ENCODE results near the gene DMAC2. TPM values are rescaled to one million over a fixed set of nuclear protein-coding genes. Genes with fewer than 3 reads are reported as not detected.
"Not testable (repeated sequence)": the region's sequence is repeated elsewhere in the genome, so short reads cannot be mapped to it uniquely, and the experiment has no call there.

DMAC2 gene
- total RNA-seq, 1 donor from 2014 or later = 45.0 TPM

DNA sequence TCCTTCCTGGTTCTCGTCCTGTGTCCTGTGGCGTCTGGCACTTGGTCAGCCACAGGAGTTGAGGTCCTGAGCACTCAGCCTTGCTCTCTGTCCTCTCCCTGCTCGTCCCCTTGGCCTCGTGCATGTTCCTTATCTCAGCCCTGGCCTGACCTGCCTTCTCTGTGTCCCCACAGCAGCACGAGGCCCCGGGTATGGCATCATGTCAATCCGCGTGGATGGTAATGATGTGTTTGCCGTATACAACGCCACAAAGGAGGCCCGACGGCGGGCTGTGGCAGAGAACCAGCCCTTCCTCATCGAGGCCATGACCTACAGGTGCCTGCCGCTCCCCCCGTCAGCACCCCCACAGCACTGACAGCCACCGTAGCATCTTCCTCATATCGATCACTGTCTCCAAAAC is 17.3 kb downstream of the DMAC2 start:
- DNase-seq (ENCODE audit: low spot score) = no peak

DNA sequence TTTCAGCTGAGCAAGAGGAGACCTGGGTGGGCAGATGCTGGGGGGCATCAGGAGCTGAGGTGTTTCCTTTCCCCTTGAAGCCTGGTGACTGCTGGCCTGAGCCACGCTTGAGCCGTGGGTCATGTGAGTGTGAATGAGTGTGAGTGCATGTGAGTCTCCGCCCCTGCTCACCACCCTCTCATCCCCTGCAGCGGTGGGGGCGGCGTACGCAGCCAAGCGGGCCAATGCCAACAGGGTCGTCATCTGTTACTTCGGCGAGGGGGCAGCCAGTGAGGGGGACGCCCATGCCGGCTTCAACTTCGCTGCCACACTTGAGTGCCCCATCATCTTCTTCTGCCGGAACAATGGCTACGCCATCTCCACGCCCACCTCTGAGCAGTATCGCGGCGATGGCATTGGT is 17.7 kb downstream of the DMAC2 start:
- DNase-seq (ENCODE audit: low spot score) = no peak

DNA sequence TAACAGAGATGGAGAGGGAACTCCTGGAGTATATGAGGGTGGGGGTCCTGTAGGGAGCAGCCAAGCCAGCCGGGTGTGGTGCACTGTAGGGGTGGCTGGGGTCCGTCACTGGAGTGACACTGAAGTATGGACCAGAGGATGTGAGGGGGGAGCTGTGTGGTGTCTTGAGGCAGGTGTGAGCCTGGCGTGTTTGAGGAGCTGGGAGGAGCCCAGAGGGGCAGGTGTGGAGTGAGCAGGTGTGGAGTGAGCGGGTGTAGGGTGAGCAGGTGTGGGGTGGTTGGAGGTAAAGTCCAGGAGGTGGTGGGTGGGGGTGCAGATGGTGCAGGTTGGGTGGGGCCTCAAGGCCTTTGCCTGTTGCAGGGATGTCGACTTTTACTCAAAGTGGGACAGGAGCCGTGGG is 18.4 kb downstream of the DMAC2 start:
- no peak for DNase-seq (ENCODE audit: low spot score)

DNA sequence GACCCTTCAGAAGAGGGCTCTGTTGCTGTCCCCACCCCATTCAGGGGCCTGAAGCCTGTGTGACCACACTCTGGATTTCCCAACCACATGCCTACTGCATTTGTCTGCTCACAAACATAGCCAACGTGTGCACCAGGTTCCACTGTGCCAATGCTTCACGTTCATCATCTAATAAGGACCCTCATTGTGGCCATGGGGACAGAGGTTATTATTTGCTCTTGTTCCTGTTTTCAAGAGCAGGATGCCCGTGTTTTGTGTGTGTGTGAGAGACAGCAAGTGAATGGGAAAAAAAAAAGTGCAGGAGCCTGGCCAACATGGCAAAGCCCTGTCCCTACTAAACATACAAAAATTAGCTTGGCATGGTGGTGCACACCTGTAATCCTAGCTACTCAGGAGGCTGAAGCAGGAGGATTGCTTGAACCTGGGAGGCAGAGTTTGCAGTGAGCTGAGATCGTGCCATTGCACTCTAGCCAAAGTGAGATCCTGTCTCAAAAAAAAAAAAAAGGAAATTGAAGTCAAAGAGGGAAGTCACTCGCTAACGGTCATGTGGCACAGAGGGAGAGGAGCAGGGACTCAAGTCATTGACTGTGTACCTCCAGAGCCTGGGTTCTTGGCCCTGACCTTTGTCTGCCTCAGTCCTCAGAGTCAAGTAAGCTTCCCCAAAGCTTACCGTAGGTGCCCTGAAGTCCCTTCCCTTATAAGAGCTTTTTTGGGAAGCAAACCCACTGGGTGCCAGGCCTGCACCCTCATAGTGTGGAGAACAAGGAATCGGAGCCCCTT is 19.4 kb downstream of the DMAC2 start:
- DNase-seq (ENCODE audit: low spot score) = no peak

DNA sequence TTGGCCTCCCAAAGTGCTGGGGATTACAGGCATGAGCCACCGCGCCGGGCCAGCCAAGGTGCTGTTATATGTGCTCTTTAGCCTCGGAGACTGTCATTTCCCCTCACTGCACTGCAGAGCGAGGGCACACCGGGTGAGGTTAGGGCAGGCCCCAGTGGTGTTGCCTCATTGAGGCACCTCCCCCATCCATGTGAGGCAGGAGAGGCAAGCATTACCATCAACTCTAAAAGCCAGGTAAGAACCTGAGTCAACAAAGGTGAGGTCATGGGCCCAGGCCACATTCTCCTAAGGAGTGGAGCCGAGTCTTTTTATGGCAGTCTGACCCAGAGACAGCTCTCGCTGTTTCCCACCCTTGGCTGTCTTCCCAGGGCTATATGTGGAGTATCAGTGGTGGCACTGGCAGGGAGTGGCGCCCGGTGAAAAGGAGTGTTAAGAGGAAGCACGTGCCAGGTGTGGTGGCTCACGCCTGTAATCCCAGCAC is 23.5 kb downstream of the DMAC2 start:
- no peak for DNase-seq (ENCODE audit: low spot score)

DNA sequence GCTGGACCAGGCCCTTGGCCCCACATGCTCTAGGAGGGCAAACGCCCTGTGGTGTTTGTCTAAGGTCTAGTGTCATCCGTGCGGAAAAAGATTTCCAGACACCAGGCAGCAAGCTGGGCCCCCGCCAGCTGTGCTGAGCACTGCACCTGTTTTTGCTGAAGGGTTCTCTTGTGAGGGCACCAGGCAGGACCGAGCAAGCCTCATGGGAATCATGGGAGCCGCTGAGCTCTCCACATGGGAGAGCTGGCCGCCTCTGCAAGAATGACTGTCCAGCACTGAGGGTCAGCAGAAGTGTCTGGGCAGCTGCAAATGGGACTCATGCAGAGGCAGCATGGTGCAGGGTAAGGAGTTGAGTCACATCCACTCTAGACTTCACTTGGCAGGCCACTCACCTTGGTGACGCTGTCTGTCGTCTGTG is 24.5 kb downstream of the DMAC2 start:
- no peak for DNase-seq (ENCODE audit: low spot score)

DNA sequence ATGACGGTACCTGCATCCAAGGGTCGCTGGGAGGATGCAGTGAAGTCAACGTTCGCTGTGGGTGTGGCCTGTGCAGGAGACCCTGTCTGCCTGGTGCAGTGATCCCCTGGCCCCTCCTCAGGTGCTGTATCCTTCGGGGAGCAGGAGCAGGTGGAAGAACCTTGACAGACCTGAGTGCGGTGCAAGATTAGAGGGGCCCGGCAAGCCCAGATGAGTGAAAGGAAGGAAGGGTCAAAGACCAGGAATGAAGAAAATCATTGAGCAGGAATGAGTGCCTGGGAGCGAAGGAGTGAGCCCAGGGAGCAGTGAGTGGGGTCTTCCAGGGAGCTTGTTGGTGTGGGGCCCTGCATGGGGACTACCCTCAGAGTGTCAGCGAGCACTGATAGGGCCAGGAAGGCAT is 25.3 kb downstream of the DMAC2 start:
- no peak for DNase-seq (ENCODE audit: low spot score)

DNA sequence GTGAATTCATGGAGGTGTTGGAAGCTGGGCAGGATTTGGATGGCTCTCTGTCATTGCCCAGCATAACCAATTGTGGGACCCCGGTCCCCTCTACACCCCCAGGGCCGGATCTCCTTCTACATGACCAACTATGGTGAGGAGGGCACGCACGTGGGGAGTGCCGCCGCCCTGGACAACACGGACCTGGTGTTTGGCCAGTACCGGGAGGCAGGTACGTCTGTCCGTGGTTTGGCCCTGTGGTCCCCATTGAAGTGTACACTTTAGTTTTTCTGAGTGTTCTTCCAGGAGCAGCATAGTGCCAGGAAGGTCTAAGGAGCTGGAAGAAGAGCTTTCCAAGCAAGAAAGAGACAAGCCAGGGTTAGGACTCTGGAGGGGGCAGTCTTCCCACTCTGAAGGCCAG is 25.8 kb downstream of the DMAC2 start:
- no peak for DNase-seq (ENCODE audit: low spot score)

DNA sequence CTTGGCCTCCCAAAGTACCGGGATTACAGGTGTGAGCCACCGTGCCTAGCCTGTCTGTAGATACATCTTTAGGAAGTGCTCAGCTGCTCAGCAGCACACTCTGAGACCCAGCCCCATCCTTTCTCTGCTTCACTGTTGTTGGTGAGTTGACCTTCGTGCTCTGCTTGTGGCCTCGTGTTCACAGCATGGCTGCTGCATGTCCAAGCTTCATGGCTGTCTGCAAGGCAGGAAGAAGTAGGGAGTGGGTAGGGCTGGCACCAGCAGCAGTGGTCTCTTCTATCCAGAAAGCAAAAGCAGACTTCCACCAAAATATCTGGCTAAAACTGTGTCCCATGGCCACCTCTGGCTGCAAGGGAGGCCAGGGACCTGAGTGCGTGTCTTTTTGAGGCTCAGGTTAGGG is 26.8 kb downstream of the DMAC2 start:
- DNase-seq (ENCODE audit: low spot score) = no peak

DNA sequence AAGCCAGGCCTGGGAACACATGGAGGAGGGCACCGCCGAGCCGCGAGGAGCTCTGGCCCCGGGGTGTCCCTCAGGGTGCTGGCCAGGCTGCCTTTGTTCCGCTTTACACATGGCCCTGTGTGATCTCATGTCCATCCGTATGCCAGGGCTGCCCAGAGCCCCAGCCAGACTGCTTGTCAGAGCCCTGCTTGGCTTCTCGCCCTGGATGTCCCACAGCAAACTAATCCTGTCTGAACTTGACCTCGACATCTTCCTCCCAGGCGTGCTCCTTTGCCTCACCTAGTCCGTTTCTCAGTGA is 27.8 kb downstream of the DMAC2 start:
- DNase-seq (ENCODE audit: low spot score) = no peak

DNA sequence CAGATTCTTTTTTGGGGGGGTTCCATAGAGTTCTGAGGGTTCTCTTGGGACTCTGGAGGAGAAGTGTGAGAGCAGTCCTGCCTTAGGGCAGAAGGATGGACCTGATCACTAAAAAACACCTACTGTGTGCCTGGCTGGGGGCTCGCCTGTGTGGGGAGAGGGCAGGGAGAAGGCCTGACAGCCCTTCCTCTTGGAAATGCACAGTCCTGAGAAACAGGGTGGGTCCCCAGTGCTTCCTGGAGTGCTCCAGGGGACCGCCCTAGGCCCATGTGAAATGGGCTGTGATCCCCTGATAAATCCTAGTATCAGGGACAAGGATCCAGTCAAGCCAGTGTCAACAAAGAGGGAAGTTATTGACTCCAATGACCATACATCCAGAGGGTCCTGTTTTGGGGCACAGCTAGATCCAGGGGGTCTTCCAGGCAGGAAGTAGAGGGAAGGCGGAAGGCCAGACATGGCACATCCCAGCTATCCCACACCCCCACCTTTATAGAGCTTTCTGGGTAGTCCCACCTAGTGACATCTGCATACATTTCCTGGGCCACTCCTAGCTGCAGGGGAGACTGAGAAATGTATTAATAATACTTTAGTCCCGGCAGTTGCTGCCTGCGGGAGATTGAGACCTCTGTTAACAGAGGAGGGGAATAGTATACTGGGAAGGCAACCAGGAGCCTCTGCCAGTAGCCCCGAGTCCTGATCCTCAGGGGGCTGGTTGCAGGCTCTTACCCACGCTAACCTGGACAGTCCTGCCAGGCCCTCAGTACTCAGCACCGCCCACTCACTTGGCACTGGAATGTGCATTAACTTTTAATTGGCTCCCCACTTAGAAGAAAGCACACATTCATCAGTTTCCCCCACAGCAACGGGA is 28.4 kb downstream of the DMAC2 start:
- DNase-seq (ENCODE audit: low spot score) = no peak

DNA sequence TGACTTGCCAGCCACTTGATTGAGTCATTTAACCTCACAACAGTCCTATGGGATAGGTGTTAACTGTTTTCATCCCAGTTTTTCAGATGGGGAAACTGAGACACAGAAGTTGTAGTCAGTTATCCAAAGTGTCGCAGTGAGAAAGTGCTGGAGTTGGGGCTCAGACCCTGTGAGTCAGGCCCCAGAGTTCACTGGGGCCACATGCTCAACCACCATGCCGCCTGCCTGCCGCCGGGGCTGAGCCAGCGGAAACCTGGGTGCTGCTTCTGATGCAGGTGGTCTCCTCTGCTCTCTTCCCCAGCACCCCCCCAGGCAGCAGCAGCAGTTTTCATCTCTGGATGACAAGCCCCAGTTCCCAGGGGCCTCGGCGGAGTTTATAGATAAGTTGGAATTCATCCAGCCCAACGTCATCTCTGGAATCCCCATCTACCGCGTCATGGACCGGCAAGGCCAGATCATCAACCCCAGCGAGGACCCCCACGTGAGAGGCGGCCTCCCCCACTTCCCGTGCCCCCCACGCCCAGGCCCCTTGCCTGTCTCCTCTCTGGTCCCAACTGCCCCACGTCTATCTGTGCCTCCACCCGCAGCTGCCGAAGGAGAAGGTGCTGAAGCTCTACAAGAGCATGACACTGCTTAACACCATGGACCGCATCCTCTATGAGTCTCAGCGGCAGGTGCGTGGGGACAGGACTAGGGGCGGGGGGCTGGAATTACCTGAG is 29.2 kb downstream of the DMAC2 start:
- DNase-seq (ENCODE audit: low spot score) = no peak

DNA sequence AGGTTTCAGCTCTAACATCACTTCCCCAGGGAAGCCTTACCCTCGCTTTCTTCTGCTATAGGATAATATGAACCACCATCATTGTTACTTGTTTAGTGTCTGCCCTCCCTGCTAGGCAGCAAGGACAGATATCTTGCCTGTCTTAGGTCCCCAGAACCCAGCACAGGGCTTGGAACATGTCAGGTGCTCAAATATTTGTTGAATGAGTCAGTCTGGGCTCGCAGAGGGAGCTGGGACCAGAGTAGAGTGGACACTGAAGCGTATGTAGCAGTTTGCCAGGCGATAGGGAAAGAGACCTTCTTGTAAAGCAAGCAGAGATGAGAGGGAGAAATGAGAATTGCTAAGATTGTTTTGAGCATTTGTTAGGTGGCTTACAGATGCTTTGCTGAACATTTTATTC is 30.4 kb downstream of the DMAC2 start:
- peak; percentile 63 for DNase-seq (ENCODE audit: low spot score)

DNA sequence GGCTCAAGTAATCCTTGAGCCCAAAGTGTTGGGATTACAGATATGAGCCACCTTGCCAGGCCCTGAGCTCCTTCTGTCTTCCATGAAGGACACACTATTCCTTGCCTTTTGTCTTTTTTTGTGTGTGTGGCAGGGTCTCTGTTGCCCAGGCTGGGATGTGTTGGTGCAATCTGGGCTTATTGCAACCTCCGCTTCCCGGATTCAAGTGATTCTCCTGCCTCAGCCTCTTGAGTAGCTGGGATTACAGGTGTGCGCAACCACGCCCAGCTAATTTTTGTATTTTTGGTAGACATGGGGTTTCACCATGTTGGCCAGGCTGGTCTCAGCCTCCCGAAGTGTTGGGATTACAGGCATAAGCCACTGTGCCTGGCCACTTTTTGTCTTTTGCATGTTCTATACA is 30.9 kb downstream of the DMAC2 start:
- DNase-seq (ENCODE audit: low spot score) = not testable (repeated sequence)

DNA sequence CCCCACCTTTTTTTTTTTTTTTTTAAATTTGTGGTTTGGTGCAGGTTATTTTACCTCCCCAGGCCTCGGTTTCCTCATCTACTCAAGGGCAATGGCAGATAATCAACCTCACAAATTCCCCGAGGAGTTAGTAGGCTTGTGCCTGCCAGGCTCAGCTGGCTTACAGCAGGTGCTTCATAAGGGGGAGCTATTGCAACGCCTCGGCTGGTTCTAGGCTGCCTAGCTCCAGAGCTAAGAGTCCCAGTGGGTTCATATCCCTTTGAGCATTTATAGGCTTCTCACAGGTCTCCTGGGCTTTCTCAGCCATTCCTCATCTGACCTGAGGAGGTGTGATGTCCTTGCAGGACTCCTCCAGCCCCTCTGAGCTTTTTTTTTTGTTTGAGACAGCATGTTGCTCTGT is 31.5 kb downstream of the DMAC2 start:
- no peak for DNase-seq (ENCODE audit: low spot score)

DNA sequence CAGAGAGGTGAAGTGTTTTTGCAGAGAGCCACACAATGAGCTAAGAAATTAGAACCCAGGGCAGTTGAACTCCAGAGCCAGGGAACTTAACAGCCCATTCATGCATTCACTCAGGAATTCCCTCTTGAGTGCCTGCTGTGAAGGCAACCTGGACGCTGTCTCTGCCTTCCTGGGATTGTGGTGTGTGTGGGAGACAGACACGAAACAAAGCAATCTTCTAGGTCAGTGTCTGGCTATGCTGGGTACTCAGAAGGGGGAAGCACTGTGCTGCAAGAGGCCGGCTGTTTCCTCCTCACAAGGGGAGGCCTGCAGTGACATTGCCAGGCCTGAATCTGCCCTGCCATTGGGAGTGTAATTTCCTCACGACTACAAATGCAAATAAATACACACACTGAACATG is 32.4 kb downstream of the DMAC2 start:
- no peak for DNase-seq (ENCODE audit: low spot score)

DNA sequence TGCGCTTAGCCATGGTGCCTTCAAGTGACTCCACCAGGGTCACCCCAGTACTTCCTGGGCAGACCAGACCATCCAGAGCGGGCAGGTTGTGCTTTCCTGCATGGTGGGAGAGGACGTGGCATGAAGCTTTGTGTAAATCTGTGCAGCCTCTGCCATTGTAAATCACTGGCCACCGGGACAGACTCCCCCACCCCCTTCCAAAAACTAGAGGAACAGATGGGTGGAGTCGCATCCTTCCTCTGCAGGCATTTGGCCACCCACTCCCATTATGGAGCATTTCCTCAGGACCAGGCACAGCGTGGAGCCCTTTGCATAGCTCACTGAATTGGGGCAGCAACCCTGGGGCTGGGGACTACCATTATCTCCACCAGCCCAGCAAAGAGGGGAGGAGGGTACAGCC is 33.9 kb downstream of the DMAC2 start:
- DNase-seq (ENCODE audit: low spot score) = no peak

DNA sequence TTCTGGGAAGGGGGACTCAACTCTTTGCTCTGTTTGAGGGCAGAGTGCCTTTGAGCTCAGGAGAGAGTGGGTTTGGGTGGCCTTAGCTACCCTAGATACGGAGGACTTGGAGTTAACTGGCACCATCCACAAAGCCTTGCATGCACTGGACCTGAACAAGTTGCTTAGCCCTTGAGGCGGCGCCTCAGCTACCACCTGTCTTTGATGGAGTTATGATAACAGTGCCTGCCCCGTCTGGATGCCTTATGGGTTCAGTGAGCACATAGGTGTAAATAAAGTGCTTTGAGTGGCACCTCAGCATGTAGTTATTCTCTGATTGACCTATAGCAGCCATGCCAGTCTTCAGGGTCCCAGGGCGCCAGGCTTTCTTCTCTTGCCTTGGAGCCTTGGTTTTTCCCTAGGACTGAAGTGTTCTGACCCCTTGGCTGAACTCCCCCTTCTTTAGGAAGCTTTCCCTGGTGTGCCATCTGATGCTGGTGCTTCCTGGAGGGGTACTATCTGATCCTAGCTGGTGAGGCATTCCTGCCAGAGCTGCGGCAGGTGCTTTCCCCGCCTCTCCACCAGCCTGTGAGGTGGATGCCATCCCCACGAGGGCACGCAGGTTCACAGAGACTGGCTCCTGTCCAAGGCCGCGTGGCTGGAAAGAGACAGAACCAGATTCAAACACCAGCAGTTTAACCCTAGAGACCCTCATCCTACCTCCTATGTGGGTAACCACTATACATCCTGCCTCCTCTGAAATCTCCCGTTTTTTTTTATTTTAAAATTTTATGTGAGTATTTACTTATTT is 36.3 kb downstream of the DMAC2 start:
- DNase-seq (ENCODE audit: low spot score) = no peak

DNA sequence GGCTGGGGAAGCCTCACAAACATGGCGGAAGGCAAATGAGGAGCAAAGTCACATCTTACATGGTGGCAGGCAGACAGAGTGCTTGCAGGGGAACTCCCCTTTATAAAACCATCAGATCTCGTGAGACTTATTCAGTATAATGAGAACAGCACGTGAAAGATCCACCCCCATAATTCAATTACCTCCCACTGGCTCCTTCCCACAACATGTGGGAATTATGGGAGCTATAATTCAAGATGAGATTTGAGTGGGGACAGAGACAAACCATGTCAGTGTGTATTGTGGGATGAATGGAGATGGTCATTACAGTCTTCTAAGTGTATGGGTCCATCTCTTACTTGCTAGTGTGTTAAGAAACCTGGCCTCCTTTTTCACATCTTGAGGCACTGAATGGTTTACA is 37.7 kb downstream of the DMAC2 start:
- no peak for DNase-seq (ENCODE audit: low spot score)

DNA sequence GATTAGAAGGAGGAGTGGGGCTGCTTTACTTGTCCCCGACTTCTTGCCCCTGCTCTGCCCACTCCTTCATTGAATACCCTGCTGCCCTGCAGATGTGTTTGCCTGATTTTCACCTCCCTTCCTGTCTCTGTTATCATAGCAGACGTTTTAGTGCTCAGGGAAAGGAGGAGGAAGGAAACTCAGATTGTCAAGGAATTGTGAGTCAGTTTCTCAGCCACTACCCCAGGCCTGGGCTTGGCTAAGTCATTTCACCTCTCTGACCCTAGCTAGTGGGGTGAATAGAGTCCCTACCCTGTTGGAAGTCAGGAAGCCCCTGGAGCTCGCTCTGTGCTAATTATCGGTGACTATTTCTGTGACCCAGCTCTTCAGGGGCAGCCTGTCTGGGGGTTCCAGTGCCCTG is 38.2 kb downstream of the DMAC2 start:
- DNase-seq (ENCODE audit: low spot score) = no peak

DNA sequence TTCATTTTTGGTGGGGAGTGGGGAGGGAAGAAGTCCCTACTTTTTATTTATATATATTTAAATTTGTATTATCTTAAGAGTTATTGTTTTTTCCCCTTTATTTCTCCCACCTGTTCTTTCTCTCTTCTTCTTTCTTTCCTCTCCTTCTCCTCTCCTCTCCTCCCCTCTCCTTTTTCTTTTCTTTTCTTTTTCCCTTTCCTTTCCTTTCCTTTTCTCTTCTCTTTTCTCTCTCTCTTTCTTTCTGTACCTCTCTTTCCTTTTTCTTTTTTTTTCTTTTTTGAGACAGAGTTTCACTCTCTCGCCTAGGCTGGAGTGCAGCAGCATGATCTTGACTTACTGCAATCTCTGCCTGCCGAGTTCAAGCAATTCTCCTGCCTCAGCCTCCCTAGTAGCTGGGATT is 40.2 kb downstream of the DMAC2 start:
- no peak for DNase-seq (ENCODE audit: low spot score)

DNA sequence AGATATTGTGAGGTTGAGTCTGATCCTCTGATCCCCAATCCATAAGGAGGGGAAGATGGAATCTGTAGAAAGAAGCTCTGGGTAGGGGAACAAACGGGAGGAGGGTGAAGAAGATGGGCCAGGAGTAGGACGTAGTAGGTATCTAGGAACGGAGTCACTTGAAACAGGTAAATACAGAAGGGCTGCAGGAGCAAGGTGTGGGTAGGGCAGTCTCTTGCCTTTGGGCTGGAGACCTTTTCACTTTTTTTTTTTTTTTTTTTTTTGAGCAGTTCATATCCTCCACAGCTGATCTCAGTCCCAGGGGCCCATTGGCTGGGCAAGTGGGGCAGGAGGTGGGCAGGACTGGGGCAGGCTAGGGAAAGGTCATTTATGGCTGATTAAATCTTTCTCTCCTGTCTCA is 40.6 kb downstream of the DMAC2 start:
- DNase-seq (ENCODE audit: low spot score) = no peak
